NCI-H2227 treated with DMSO at 0.1 percent for 48 hours (cell line): Measurements from ENCODE around the gene CDK5R1.

ENCODE experiments used
- DNase-seq: peaks from one replicate; lab custom pipeline; 2025; lab: John Stamatoyannopoulos, UW

CDK5R1 gene

DNA sequence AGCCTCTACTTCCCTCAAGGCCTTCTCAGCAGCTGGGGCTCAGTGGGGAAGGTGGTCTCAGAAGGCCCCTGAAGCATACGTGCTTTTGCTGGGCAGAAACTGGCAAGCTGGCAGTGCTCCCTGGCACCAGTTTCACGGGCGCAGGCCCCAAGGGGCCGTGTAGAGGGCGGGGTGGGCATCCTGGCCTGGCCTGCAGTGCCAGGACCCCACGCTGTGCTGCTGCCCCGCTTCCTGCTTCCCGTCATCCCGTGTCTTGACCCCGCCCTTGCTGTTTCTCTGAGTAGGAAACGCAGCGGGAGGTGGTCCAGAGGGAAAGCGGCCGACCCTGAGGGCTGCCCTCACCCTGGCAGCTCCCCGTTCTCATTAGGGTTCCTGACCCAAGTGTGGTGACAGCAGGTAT, 6.8 kb downstream of the CDK5R1 start:
- no peak for DNase-seq

DNA sequence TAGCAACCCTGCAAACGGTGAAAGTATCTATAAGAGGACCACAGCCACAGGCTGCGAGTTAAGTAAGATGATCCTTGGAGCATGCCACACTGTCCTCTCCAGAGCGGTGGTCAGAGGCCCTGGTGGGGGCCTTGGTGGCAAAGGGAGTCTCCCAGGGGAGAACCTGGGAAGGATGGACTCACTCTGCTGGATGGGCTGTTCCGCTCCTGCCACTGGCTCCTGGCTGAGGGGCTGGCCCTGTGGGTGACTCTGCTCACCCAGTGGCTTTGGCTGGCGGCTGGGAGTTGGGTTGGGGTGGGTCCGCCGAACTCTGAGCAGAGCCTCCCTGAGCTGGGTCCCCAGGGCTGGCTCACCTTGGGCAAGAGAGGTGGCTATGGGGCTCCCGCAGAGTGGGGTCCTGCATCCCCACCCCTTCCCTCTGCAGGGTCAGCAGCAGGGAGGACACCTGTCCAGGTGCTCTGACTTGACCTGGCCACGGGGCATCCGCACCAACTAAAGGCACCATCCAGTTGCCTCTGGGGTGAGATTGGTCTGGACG, 7.3 kb downstream of the CDK5R1 start:
- DNase-seq: no peak

DNA sequence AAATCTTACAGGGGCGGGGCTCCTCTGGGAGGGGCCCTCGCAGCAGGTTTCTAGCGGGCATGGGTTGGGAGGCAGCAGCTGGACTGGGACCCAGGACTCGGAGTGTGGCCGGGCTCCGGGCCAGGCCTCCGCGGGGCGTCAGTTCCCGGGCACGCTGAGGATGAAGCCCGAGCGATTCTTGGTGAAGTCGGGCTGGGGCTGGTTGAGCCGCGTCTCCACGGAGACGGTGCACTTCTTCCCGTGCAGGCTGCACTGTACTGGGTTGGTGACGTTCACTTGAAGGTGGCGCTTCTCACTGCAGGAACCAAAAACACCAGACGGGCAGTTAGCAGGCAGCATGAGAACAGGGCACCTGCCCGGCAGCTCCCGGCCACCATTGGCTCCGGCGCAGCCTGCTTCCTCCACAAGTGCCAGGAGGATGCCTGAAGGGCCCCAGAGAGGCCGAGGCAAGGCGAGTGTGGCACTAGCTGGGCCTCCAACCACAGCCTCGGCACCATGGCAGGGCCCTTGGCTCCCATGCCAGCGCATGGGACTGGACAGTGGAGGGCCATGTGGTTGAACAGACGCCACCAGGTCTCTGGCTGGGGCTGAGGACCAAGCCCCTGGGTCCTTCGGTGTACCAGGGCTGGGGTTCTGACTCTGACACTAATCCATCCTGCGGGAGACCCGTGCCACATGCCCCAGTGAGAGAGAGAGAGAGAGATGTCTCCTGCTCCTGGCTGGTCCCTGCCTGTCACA, 8.0 kb downstream of the CDK5R1 start:
- no peak for DNase-seq

DNA sequence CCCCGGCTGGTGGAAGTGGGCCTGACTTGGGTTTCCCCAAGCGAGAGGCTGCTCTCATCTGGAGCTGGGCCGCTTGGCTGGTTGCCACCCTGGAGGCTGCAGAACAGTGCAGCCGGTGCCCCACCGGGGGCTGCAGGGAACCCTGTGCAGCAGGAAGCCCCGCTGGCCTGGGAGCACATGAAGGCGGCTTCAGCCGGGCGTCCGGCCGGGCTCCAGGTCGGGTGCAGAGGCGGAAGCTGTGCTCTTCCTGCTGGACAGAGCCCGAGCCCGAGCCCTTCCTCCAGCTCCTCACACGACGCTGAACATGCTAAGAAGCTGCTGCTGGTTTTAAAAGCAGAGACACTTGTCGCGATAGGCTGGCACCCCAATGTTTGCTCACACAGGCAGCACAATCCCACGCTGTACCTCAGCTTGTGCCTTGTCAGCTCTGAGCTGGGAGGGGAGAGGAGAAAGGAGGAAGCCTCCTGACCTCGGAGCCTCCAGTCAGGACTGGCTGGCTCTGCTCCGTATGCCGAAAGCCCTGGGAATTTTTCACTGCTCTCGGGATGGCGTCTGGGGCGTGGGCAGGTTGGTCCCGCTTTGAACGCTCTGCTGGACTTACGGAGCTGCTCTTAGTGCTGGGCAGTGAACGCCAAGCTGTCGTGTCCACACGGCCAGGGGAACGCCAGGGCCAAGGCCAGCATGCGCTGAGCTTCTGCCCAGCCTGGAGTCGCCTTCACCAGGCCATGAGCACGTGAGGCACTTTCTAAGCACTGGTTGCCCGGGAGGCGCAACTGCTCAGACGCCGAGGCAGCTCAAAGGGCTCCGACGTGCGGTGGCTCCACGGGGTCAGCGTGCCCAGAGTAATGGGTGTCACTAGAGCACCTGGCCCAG, 8.8 kb downstream of the CDK5R1 start:
- DNase-seq: no peak

DNA sequence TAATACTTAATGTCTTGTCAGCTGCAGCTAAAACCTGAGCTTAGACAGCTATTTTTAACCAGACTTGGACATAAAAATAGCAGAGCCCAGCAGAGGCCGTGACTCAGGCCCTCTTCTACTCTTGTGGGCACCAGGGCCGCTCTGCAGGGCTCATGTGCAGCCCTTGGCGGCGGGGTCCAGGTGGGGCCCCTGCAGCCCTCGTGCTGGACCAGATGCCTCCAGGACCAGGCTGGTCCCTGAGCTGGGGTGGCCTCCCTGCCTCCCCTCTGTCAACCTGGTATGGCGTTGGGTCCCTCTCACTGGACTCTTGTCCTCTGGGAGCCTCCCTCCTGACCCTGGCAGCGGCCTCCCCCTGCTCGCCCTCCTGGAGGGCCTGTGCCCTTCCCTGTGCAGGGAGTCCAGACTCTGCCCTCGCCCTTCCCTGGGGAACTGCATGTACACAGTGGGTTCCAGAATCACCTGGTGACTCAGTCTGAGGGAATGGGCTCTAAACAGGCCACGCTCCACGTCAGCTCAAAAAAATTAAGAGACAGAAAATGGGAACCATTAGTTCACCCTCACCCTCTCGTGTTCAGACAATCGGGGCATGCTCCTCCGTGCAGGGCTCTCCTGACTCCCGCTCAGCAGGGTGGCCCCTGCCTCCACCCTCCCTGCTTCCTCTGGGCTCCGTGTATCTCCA, 9.7 kb downstream of the CDK5R1 start:
- no peak for DNase-seq

DNA sequence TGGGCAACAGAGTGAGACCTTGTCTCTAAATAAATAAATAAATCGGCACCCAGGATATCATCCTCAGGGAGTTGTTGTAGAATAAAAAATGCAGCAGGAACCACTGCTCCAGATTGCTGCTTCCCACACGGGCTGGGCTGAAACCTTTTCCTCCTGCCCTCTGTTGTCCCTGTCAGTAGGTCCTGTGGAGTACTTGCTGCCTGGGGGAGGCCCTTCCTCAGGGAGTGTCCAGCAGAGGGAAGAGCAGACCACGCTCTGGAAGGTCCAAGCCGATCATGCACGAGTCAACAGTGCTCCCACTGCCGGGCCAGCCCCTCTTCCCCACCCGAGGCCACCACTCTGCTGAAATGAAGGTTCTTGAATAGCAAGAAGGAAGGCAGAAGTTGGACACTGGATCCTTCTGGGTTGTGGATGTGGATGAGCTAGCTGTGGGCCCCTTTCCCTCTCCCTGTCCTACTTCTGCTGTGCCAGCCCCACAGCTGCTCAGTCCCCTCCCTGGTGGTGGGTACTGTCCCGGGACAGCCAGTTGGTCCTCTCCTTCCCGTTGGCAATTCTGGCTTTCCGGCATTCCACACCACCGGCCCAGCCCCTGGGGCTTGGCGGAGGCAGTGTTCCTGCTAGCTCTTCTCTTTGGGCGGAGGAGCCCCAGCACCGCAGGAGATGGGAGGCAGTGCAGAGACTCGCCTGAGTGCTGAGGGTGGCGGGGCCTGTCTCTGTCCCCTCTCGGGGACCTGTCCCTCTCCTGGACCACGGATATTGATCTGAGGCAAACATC, 10.8 kb downstream of the CDK5R1 start:
- no peak for DNase-seq

DNA sequence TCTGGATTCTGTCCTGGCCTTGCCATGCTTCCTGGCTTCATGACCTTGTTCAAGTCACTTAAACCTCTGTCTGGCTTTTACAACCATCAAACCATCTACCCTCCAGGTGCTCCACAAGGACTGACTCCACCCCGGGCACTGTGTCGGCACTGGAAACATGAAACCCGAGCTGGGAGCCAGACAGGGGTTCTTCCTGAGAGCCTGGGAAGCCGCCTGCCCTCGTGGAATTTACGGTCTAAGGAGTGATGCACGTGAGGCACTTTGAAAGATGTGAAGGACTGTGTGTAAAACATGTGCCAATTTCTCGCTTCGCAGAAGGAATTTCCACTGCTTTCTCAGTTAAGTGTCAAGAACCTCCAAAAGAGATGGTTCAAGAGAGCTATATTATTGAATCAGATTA, 11.6 kb downstream of the CDK5R1 start:
- DNase-seq: no peak

DNA sequence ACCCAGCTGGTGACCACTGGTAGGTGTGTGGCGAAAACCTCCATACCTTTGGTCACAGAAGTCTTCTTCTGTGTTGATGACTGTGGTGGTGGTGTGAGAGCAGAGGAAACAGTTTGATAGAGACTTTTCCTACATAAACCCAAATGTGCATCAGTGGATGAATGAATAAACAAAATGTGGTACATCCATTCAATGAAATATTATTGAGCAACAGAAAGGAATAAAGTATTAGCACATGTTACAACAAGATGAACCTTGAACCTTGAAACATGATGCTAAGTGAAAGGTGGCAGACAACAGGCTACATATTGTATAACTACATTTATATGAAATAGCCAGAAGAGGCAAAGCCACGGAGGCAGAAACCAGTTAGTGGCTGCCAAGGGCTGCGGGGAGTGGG, 15.2 kb downstream of the CDK5R1 start:
- no peak for DNase-seq

DNA sequence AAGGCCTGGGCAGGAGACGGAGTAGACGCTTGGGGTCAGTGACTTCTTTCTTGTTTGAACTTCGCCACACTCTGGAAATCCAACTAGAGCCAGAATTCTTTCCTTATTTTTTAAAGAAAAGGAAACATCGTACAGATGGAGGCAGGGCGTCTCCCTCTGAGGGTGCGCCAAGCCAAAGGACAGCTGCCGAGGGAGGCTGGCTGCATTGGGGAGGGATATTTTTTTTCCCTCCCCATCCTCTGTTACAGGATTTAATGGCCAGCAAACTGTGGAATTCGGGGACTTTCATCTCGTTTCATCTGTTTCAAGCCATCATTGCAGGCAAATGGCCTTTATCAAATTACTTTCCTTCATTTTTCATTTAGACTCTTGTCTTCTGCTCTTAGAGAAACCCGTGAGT, 15.9 kb downstream of the CDK5R1 start:
- no peak for DNase-seq

DNA sequence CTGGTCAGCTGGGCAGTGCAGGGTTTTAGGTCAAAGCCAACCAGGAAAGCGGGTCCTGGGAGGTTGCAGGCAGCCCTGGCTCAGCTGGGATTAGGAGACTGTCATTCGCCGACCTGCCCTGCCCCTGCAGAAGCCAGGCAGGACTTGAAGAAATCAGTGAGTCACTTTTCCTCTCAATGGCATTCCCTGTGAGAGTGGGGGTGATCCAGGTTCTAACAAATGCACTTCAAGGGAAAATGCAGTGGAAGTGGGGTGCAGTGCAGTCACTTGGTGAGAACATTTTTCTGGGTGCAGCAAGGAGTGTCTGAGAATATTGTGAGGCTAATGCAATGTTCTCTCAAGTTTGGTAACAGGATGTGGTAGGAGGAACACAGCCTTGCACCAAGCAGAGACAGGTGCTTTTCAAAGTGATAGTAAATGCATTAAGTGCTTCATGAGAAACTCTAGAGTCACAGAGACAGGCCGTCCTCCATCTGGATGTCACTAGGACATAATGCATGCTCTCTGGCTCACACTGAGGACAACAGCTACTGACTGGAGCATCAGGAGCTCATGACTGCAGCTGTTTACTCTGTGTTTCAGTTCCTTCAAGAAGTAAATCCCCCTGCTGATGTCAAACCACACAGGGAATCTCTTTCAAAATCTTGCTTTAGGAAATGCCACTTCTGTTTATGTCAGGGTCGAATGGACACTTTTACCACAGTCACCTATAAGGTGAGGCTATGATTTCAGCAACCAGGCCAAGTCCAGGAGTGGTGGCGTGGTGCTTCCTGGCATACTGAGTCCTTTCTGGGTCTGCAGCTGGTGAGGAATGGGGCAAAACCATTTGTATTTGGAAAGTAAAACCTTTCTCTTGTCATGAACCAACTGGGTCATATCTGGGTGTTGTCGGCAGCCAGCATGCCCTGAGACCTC, 16.7 kb downstream of the CDK5R1 start:
- DNase-seq: no peak

DNA sequence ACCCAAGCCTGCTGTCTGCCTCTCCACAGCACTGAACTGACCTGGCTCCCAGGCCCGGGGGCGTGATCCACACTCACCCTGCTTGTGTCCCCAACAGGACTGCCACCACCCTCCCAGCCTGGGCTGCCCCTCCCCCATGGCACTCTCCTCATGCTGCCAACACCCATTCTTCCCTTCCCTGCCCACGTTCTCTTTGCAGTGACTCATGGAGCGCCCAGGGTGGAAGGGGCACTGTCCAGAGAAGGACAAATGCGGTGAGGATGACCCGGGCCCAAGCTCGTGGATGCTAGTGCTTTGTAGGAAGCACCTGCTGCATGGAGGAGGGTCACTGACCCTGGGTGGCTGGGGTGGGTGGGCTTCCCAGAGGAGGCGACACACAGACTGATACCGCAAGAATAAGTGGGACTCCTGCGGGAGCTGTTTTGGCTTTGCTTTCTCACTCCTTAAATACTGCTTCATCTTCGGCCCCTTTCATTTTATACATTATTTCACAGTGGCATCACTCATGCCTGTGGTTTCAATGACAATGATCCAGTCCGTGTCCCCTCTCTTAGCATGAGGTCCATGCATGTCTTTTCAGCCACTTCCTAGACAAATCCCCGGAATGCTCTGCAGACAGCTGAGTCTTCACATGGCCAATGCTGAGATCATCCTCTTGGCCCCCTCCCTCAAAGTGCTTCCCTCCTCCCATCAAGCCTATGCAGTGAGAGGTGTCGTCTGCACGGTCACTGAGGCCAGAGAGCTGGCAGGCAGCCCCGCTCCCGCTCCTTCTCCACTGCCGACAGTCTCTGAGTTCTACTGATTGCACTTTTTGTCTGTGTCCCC, 17.6 kb downstream of the CDK5R1 start:
- no peak for DNase-seq

DNA sequence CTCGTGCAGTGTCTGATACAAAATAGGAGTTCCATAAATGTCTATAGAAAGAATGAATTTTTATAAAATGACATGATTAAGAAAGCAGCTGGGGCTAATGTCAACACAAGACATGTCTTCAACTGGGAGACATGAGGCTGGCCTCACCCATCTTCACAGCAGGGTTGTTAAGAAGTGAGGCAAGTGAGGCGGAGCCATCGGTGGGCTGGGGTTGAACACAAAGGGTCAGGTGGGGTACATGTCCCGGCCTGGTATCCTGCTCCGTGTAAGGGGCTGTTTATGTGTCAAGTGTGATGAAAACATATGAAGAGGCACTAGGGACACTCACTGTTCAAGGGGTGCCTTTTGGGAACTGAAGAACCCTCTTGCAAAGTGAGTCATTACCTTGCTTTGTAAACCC, 22.1 kb downstream of the CDK5R1 start:
- DNase-seq: no peak

DNA sequence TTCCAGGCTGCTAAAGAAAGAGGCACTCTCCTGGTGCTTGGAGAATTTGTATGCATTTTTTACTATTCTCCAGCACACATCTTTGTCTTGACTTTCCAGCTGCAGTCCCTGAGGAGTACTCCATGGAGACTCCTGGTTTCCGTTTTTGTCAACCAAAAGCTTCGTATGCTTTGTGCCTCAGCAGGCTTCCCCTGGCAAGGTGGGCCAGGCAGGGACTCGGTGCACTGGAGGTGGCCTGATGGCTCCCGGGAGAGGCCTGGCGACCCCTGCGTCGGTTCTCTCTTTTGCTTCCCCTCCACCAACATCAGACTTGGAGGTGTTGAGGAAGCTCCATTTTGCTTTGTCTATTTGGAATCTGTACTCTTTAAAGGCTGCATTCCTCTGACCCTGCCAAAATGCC, 23.7 kb downstream of the CDK5R1 start:
- no peak for DNase-seq

DNA sequence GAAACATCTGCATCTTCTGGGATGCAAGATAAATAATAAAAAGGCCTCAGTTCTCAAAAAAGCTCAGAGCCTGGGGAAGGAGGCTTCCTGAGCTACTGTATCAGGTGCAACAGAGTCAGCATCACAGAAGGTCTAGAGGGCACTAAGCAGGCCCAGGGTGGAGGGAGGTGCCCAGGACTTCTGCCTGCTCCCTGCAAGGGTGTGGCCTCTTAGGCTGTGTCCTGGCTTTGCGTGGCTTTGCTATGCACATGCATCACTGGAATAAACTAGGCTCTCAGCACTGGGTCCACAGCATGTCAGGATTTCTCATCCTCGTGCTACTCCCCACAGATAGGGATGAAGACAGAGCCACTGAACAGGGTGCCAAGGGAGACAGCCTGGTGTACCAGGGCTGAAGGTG, 25.5 kb downstream of the CDK5R1 start:
- DNase-seq: no peak

DNA sequence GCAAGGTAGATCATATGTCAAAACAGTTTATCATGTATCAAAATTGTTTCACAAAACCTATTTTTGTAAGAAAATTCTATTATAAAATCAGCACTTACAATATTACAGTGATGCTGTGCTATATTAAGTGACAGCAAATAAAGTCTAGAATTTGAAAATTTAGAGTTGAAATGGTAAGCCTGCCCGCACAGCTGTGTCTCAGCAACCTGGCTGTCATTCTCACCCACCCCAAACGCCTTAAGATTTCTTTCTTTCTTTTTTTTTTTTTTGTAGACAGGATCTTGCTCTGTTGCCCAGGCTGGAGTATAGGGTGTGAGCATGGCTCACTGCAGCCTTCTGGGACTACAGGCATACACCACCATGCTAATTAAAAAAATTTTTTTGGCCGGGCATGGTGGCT, 26.8 kb downstream of the CDK5R1 start:
- no peak for DNase-seq

DNA sequence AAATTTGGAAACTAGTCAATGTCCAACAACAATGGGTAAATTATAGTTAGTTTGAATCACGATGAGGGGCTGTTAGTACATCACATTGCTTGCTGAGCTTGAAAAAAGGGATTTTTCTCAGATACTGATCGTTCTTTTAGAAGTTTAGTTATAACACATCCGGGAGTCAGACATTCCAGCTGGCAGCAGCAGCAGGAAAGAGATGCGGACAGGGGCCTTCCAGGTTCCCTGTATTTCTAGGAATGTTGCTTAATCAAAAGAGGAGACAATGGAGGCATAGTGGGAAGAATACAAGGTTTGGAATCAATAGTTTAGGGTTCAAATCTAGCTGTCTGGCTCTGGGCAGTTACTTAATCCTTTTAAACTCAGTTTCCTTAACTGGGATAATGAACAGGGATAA, 27.8 kb downstream of the CDK5R1 start:
- DNase-seq: no peak

DNA sequence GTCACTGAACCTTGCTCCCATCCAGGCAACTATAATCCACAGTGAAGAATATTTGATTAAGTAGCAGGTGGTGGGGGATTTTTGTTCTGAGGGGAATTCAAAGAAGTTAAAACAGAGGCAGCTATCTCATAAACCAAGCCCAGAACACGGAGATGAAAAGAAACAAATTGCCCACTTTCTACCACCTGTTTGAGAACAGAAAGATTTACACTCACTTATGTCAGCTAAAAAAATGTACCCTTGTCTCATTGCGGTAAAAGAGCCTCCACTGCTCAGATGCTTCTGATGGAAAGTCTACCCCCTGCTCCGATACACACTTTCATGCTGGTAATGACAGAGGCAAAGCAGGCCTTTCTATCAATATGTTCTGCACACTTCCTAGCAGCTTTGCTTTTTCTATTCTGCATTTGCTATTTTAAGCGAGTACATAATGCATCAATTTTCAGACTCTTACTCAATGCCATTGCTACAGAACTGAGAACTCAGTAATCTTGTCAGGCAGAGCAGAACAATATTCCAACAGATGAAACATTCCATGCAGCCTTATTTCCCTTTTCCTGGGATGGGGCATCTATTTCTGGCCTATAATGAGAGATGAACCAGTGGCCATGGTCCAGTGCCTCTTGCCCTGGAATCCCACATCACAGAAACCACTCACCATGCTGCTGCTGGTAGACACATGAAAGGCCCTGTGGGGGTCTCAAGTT, 29.0 kb downstream of the CDK5R1 start:
- DNase-seq: peak; percentile 8

DNA sequence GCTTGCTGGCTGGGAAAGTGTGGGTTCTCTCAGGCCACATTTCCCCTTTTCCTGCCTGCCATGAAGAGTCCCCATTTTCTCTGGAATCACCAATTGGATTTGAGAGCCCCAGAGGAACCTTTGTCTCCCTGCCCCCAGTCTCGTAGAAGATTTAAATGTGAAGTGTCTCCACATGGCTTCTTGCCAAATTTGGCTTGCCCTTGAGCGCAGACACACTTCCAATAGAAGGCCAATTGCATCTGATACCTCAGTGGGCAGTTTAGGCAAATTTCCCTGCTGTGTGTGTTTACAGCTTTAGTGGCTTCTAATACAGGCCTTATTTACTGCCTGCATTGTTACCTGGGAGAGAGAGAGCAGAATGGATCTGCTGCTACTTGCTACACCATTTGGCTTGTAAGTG, 29.7 kb downstream of the CDK5R1 start:
- DNase-seq: peak; percentile 21
